ENCODE measurements around the gene ATP2B2.
A peak's percentile ranks its signal among the peaks of the same experiment; 100 is the strongest.

The ATP2B2 gene

GRCh38 chr3:10516544-10517452 is 11.4 kb upstream of the ATP2B2 start:
- Histone ChIP-seq H3K9ac (no peak overlapping the region), H4K20me1 (peaks cover 0 to 4% (median 0%) of the 10 kb centered on the region in 11 experiments; a peak in 1 of 22 replicates), H3K4me1 (peaks cover 0 to 36% (median 31%) of the 10 kb centered on the region in 10 experiments; a peak in 17 of 20 replicates), H3K4me2 (peak overlapping the region in 6 of 11 experiments; percentile 49 to 72 (median 62); a peak in 14 of 22 replicates), H3K9me3 (replicated peaks in 1 of 11) (no peaks in the 10 kb centered on the region), H3K36me3 (no peaks in the 10 kb centered on the region), H3K27ac (peak overlapping the region in 4 of 11 experiments; percentile 7 to 42 (median 33); a peak in 3 of 22 replicates), H3K4me3 (no peak overlapping the region), H3K27me3 (no peaks in the 10 kb centered on the region)
- no peak for TF ChIP-seq Cebpa-rat (IDR thresholded peaks at IDR 0.05)

DNA sequence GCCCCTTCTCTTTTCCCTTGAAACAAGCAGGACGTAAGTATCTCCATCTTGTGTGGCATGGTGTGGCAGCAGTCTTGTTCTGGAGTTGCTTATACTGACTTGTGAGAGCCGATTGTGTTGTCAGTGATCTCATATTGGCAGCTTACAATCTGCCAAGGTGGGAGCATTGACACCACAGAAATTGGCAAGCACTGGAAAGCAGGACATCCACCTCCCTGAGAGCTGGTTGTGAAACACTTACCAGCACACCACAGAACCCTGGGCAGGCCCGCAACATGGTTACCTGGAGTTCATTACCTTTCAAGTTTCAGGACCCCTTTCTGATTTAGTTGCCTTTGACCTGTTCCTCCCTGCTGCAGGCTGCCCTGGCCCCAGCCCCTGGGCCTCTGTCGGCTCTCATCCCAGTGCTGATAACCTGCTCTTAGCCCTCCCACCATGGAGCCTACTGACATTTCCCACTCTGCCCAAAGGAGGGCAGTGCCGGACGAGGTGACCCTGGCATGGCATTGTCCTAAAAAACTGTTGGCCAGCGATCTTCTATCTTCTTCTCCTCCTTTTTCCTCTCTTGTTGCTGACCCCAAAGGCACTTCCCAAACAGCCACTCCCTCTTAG is 10.6 kb upstream of the ATP2B2 start:
- Histone ChIP-seq H3K27me3 (no peaks in the 10 kb centered on the region), H3K4me1 (peaks cover 0 to 36% (median 31%) of the 10 kb centered on the region in 10 experiments; a peak in 17 of 20 replicates), H3K9me3 (replicated peaks in 1 of 11) (no peaks in the 10 kb centered on the region), H3K4me3 (no peak overlapping the region), H3K4me2 (peak overlapping the region in 9 of 11 experiments; percentile 18 to 72 (median 60); a peak in 17 of 22 replicates), H3K9ac (0 out of 22 replicates have a peak overlapping the region, but pooled peaks of 2 of the 11 experiments have one; percentile 2 to 18), H3K27ac (peak overlapping the region in 5 of 11 experiments; percentile 7 to 42 (median 26); a peak in 7 of 22 replicates), H3K36me3 (no peaks in the 10 kb centered on the region), H4K20me1 (peaks cover 0 to 4% (median 0%) of the 10 kb centered on the region in 11 experiments; a peak in 1 of 22 replicates)
- no peak for TF ChIP-seq Cebpa-rat (IDR thresholded peaks at IDR 0.05)

DNA sequence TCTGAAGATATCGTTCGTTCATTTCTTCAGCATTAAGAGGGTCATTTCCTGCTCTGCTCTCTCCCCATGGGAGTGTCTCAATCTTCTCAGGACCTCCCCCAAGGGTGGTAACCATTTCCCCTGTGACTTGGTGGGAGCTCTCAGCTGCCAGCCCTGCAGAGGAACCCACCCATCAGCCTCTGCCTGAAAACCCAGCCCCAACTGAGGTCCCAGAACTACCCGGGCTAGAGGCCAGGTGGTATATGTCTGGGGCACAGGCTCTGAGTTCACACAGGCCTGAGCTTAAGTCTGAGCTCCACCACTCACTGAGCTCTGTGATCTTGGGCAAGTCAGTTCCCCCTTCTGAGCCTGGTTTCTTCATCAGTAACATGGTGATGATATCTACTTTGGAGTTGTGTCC is 10.0 kb upstream of the ATP2B2 start:
- no peak overlapping the region for H3K4me3 ChIP-seq
- H3K27ac ChIP-seq = peak overlapping the region in 4 of 11 experiments; percentile 2 to 42 (median 22); a peak in 3 of 22 replicates
- H3K9me3 ChIP-seq (replicated peaks in 1 of 11) = no peaks in the 10 kb centered on the region
- no peaks in the 10 kb centered on the region for H3K27me3 ChIP-seq
- no peaks in the 10 kb centered on the region for H3K36me3 ChIP-seq
- 0 out of 22 replicates have a peak, but pooled peaks of 1 of the 11 experiments have one; percentile 23 for TF ChIP-seq Cebpa-rat (IDR thresholded peaks at IDR 0.05)
- H3K4me2 ChIP-seq = peak overlapping the region in 10 of 11 experiments; percentile 9 to 72 (median 58); a peak in 18 of 22 replicates
- H4K20me1 ChIP-seq = peaks cover 0 to 4% (median 0%) of the 10 kb centered on the region in 11 experiments; a peak in 2 of 22 replicates
- H3K4me1 ChIP-seq = peaks cover 0 to 36% (median 31%) of the 10 kb centered on the region in 10 experiments; a peak in 17 of 20 replicates
- 0 out of 22 replicates have a peak overlapping the region, but pooled peaks of 2 of the 11 experiments have one; percentile 2 to 13 for H3K9ac ChIP-seq

DNA sequence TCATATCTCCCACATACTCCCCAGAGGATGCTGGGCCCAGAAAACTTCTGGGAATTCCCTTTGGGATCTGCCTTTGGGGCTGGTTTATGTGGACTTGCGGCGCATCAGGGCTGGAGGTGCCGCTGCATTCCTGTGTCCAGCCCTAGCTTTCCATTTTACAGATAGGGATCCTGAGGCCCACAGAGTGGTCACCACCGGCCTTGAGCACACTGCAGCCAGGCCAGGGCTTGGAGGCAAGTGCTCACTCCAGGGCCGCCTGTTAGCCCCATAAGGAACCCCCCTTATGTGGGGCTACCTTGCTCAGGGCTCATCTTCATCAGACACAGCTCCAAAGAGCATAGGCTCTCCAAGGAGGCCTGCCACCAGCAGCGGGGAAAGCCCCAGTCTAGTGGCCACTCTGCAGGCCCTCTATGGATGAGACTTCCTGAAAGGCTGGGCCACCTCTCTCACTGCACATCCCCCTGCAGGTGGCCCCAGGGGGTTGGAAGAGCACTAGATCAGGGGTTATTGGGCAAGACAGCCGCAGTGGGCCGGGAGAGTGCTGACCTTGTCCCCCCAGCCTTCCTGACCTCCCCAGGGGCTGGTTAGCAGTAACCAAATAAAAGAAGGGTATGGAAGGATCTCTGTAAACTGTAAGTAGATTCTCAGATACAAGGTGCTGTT is 9.2 kb upstream of the ATP2B2 start:
- Histone ChIP-seq H3K4me2 (peak overlapping the region in 9 of 11 experiments; percentile 18 to 72 (median 60); a peak in 13 of 22 replicates), H3K4me1 (peaks cover 0 to 36% (median 31%) of the 10 kb centered on the region in 10 experiments; a peak in 17 of 20 replicates)

GRCh38 chr3:10513306-10513705 is 7.9 kb upstream of the ATP2B2 start:
- no peak overlapping the region for H3K4me3 ChIP-seq
- peaks cover 0 to 17% (median 0%) of the 10 kb centered on the region in 11 experiments; a peak in 1 of 22 replicates for H4K20me1 ChIP-seq
- no peaks in the 10 kb centered on the region for H3K27me3 ChIP-seq
- H3K4me2 ChIP-seq = no peak overlapping the region
- H3K27ac ChIP-seq = no peak overlapping the region
- TF ChIP-seq Cebpa-rat (IDR thresholded peaks at IDR 0.05) = no peak
- no peaks in the 10 kb centered on the region for H3K36me3 ChIP-seq
- no peaks in the 10 kb centered on the region for H3K9me3 ChIP-seq (replicated peaks in 1 of 11)
- peaks cover 0 to 36% (median 31%) of the 10 kb centered on the region in 10 experiments; a peak in 17 of 20 replicates for H3K4me1 ChIP-seq
- H3K9ac ChIP-seq = no peak overlapping the region

More for the DNA sequence above, 9.2 kb upstream of the ATP2B2 start:
- H3K27ac ChIP-seq = peak overlapping the region in 3 of 11 experiments; percentile 2 to 22 (median 5); a peak in 1 of 22 replicates
- H3K9me3 ChIP-seq (replicated peaks in 1 of 11) = no peaks in the 10 kb centered on the region
- peaks cover 0 to 11% (median 0%) of the 10 kb centered on the region in 11 experiments; a peak in 2 of 22 replicates for H4K20me1 ChIP-seq
- no peak overlapping the region for H3K4me3 ChIP-seq
- no peak overlapping the region for H3K9ac ChIP-seq
- no peaks in the 10 kb centered on the region for H3K27me3 ChIP-seq
- TF ChIP-seq Cebpa-rat (IDR thresholded peaks at IDR 0.05) = no peak
- H3K36me3 ChIP-seq = no peaks in the 10 kb centered on the region

GRCh38 chr3:10512687-10513086 is 7.3 kb upstream of the ATP2B2 start:
- no peaks in the 10 kb centered on the region for H3K9me3 ChIP-seq (replicated peaks in 1 of 11)
- H3K27ac ChIP-seq = no peak overlapping the region
- TF ChIP-seq Cebpa-rat (IDR thresholded peaks at IDR 0.05) = no peak
- no peak overlapping the region for H3K9ac ChIP-seq
- H3K27me3 ChIP-seq = no peaks in the 10 kb centered on the region
- peaks cover 0 to 36% (median 31%) of the 10 kb centered on the region in 10 experiments; a peak in 17 of 20 replicates for H3K4me1 ChIP-seq
- no peak overlapping the region for H3K4me3 ChIP-seq
- H3K36me3 ChIP-seq = no peaks in the 10 kb centered on the region
- peaks cover 0 to 21% (median 0%) of the 10 kb centered on the region in 11 experiments; a peak in 2 of 22 replicates for H4K20me1 ChIP-seq
- no peak overlapping the region for H3K4me2 ChIP-seq

DNA sequence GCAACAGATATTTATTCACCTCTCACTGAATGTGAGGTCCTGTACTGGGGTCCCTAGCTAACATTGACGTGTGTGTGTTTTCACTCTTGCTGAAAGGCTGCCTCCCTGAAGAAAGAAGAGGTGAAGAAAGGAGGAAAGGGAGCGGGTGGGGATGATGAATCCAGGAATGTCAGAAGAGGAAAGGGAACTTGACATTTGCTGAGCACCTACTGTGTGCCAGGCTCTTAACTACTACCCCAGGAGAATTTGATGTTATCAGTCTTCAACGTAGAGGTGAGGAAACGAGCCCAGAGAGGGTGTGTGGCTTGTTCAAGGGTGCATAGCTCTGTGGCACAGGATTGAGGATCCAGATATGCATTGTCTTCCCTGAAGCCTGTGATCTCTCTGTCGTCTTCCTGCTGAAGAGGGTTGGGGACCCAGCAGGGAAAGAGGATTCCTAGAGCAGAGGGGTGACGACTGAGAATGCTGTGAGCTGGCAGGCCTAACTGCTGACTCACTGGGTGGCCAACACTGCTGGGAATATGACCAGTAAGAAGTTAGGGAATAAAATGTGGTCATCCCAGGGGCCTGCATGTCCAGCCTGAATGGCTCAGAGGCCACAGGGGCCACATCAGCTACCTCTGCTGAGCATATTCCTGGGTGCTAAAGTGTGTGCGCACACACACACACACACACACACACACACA is 6.6 kb upstream of the ATP2B2 start:
- no peaks in the 10 kb centered on the region for H3K36me3 ChIP-seq
- H3K4me3 ChIP-seq = no peak overlapping the region
- H3K9me3 ChIP-seq (replicated peaks in 1 of 11) = no peaks in the 10 kb centered on the region
- no peak overlapping the region for H3K9ac ChIP-seq
- no peak overlapping the region for H3K27ac ChIP-seq
- H4K20me1 ChIP-seq = peaks cover 0 to 21% (median 0%) of the 10 kb centered on the region in 11 experiments; a peak in 3 of 22 replicates
- TF ChIP-seq Cebpa-rat (IDR thresholded peaks at IDR 0.05) = no peak
- no peaks in the 10 kb centered on the region for H3K27me3 ChIP-seq
- no peak overlapping the region for H3K4me2 ChIP-seq
- peaks cover 0 to 31% (median 26%) of the 10 kb centered on the region in 10 experiments; a peak in 17 of 20 replicates for H3K4me1 ChIP-seq

All from BLaER1 treated with 17β-estradiol and CSF1 and Interleukin-3, amounts not matched to agents 10 nM and 100 nM (cell line).